NCI-H446 (cell line): ENCODE data around the gene NAB2.

ENCODE experiments used
- DNase-seq, 2 experiments: peaks; one replicate each; lab custom pipeline; 2025; lab: John Stamatoyannopoulos, UW

Gene NAB2

DNA sequence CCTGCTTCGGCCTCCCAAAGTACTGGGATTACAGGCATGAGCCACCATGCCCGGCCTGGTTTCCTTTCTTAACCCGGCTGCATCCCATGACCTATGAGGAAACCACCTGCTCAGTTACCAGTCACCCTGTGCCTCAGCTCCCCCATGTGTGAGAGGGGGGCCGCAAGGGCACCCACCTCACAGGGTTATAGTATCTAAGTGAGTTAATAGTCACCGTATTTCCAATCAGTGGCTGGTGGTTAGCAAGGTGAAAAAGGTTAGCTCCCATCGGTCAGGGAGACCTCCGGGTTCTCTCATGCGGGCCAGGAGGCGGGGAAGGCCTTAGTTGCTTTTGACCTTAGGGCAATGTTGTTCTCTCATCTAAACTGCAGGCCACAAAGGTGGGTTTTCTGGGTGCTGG, 46.0 kb downstream of the NAB2 start:
- DNase-seq, result no peak

GRCh38 chr12:57135527-57136326, 46.8 kb downstream of the NAB2 start:
- no peak for DNase-seq

DNA sequence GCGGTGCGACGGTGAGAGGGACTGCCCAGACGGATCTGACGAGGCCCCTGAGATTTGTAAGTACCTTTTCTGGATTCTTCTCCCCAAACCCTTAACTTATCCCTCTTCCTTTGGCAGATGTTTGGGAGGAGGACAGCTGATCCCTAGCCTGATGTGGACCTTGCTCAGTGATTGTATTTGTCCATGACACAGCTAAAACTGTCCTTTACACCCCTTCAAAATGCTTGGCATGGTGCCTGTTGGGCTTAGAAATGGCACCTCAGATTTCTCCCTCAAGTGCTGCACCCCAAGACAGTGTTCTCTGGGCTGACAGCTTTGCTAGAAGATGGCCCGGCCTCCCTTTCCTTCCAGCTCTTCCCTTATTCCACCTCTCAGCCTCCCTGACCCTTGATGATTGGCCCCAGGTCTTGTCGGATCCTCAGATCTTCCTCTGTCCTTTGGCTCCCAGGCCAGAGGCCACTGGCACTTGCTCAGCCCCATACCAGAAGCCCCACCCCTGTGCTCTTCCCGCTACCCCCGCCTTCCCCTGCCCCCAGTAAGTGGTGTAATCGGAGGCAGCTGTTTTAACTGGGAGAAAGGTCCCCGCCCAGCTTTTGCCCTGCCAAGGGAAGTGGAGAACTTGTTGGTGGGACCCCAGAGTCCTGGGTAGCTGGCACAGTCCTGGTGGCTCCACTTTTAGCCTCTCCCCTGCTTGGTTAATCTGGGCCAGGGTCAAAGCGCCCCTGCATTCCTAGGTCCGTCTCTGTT, 49.8 kb downstream of the NAB2 start:
- DNase-seq, result no peak

DNA sequence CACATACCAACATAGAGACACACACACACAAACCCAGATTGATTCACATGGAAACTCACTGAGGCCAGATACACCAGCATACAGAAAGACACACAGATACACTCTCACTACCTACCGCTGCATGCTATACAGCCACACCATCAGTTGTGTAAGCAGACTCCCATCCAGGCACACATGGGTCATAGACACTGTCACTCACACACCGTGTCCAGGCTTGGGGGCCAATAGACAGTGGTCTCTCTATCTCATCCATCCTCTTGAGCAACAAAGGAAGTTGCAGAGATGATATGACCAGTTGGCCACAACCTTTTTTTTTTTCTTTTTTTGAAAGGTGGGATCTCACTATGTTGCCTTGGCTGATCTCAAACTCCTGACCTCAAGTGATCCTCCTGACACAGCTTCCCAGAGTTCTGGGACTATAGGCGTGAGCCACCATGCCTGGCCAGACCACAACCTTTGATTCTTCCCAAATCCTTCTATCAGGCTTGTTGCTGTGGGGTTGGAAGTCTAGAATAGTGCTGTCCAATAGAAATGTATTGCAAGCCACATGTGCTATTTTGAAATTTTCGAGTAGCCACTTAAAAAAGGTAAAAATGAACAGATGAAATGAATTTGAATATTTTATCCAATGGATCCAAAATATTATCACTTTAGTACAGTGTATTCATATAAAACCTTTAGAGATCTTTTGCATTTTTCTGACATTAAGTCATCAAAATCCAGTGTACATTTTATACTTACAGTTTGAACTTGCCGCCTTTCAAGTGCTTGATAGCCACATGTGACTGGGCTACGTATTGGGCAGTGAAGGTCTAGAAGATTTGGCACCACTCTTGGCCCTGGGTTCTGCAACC, 51.1 kb downstream of the NAB2 start:
- no peak for DNase-seq

- DNase-seq, result no peak
Measured at GRCh38 chr12:57141249-57141648, 52.3 kb downstream of the NAB2 start.

DNA sequence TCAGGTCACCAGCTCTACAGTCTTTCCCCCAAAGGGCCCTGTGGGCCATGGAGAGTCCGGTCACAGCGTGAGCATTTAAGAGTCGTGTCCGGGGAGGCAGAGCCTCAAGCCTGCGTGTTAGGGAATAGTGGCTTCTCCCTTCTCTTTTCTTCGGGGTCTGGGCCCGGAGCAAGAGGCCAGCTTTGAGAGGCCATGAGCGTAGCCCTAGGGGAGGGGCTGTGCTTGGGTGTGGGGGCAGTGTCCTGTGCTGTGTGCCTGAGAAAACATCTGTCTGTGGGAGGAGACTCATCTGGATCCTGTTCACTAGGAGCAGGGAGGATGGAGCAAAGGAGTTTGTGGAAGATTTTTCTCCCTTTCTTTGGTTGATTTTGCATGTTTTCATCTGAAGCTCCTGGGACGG, 53.2 kb downstream of the NAB2 start:
- no peak for DNase-seq

- no peak for DNase-seq
Measured at GRCh38 chr12:57142727-57143126, 53.8 kb downstream of the NAB2 start.

- DNase-seq, result no peak
Measured at GRCh38 chr12:57143454-57143853, 54.5 kb downstream of the NAB2 start.
